Transverse colon (tissue), 4 donors: ENCODE data around the gene AARS2. TPM values are rescaled to one million over a fixed set of nuclear protein-coding genes. Genes with fewer than 3 reads are reported as not detected.

Source experiments
- DNase-seq: peaks from one replicate; pipeline ENCODE4 v3.0.0-alpha.2; 2019
- H3K27ac ChIP-seq, 4 donors: fragments of 200-600 bp; sonication (generic); 2 replicates each; pipeline ENCODE4 v1.5.1; 2016 to 2018; ENCODE audit warnings: inconsistent platforms in 4 of 4
- H3K27me3 ChIP-seq: fragments of 200-600 bp; sonication (generic); 2 replicates; pipeline ENCODE4 v1.5.1; 2017; ENCODE audit warnings: inconsistent platforms
- H3K36me3 ChIP-seq, 4 donors: fragments of 200-600 bp; sonication (generic); 2 replicates each; pipeline ENCODE4 v1.5.1; 2017 to 2019; ENCODE audit warnings: inconsistent platforms in 4 of 4
- H3K4me1 ChIP-seq, 4 donors: fragments of 200-600 bp; sonication (generic); 2 replicates each; pipeline ENCODE4 v1.5.1; 2017 to 2020; ENCODE audit warnings: inconsistent platforms in 4 of 4
- H3K4me3 ChIP-seq, 4 donors: fragments of 200-600 bp; sonication (generic); 1 replicate in 1 of 4; 2 replicates in 3 of 4; pipeline versions ENCODE4 v1.5.1 to v1.6.1; 2017 to 2019; ENCODE audit warnings: inconsistent platforms in 4 of 4
- H3K9me3 ChIP-seq, 2 donors: fragments of 200-600 bp; sonication (generic); 2 replicates each; pipeline ENCODE4 v1.5.1; 2017 to 2019; ENCODE audit warnings: inconsistent platforms in 2 of 2
- CTCF ChIP-seq, 5 experiments: fragments of 200-600 bp in 3 of 5; fragments of 450-650 bp in 2 of 5; sonication (generic) in 3 of 5; IDR thresholded peaks; 1 replicate in 2 of 5; 2 replicates in 3 of 5; pipeline ENCODE4 v1.5.1; 2016 to 2017; ENCODE audit warnings: antibody characterized with exemption in 5 of 5, inconsistent platforms in 3 of 5, mild to moderate bottlenecking in 2 of 5, moderate library complexity in 1 of 5
- EP300 ChIP-seq: sonication (generic); formaldehyde crosslinking; IDR thresholded peaks from one replicate; pipeline ENCODE4 v1.6.1; 2017; ENCODE audit warnings: antibody characterized with exemption, low read depth
- POLR2A ChIP-seq: fragments of 450-650 bp; IDR thresholded peaks from one replicate; pipeline ENCODE4 v1.6.1; 2016; ENCODE audit warnings: antibody characterized with exemption, mild to moderate bottlenecking, moderate library complexity
- POLR2AphosphoS5 ChIP-seq, 3 donors: sonication (generic); formaldehyde crosslinking; IDR thresholded peaks; one replicate each; pipeline ENCODE4 v1.6.1; 2016; ENCODE audit warnings: antibody characterized with exemption in 3 of 3
- WGBS, 2 donors: methylation state at CpG; one replicate each; pipeline ENCODE4 v1.1.5; 2018; ENCODE audit warnings: low coverage in 1 of 2; 5-methylcytosine and 5-hydroxymethylcytosine counted together
- in situ Hi-C, 4 donors: fragments of 200-750 bp; cut with MboI; loops; one replicate each; pipeline versions ENCODE4 v1.15.0 to v1.15.1; 2017; ENCODE audit warnings: low sequenced_read_pairs in 3 of 4, low pct_ligation_motif_present in 1 of 4, low pct_unique_long_range_greater_than_20kb in 1 of 4
- intact Hi-C: fragments of 100-400 bp; cut with DNase I; formaldehyde crosslinking; loops from one replicate; pipeline ENCODE4 v1.15.1; 2023; ENCODE audit warnings: low total_unique reads
- total RNA-seq, 4 donors: library from RNA; depleted of rRNA; stranded (reverse); fragments of >200 nt; gene quantifications; one replicate each; pipeline ENCODE4 v1.1.0, GENCODE V29; 2016

AARS2 gene
- total RNA-seq, 4 donors from 2014 or later = 9.1 to 18.3 (median 14.8) TPM

GRCh38 chr6:44251576-44252524, 61.3 kb downstream of the AARS2 start:
- Histone ChIP-seq H3K36me3 (peaks cover 0 to 61% (median 28%) of the 10 kb centered on the region in 4 donors), H3K27ac (no peak overlapping the region), H3K4me3 (no peak overlapping the region), H3K27me3 (no peaks in the 10 kb centered on the region), H3K4me1 (peaks cover 11 to 35% (median 25%) of the 10 kb centered on the region in 4 donors), H3K9me3 (no peaks in the 10 kb centered on the region)
- TF ChIP-seq EP300 (no peak), CTCF (IDR thresholded peaks at IDR 0.05) (no peak), POLR2A (no peak), POLR2AphosphoS5 (IDR thresholded peaks at IDR 0.05) (no peak)
- 83 to 88% methylated on average over 7 to 14 of the region's 14 CpGs for WGBS, 2 donors
- DNase-seq = no peak
- in situ Hi-C loops (no loop called here), intact Hi-C loops (no loop called here)

- 42 to 73% methylated on average over 1 to 3 of the region's 3 CpGs for WGBS, 2 donors
- no peak overlapping the region for H3K4me3 ChIP-seq
- H3K27me3 ChIP-seq = no peaks in the 10 kb centered on the region
- no peak for DNase-seq
- H3K27ac ChIP-seq = no peak overlapping the region
- peaks cover 0 to 61% (median 28%) of the 10 kb centered on the region in 4 donors for H3K36me3 ChIP-seq
- intact Hi-C loops (no loop called here), in situ Hi-C loops (no loop called here)
- TF ChIP-seq CTCF (IDR thresholded peaks at IDR 0.05) = no peak
- no peak for TF ChIP-seq POLR2A
- TF ChIP-seq POLR2AphosphoS5 (IDR thresholded peaks at IDR 0.05) = no peak
- no peak for TF ChIP-seq EP300
- H3K9me3 ChIP-seq = no peaks in the 10 kb centered on the region
- peaks cover 4 to 27% (median 17%) of the 10 kb centered on the region in 4 donors for H3K4me1 ChIP-seq
Observed at GRCh38 chr6:44250718-44251123, 62.4 kb downstream of the AARS2 start.

- in situ Hi-C loops (no loop called here), intact Hi-C loops (no loop called here)
- Histone ChIP-seq H3K4me3 (no peak overlapping the region), H3K27me3 (no peaks in the 10 kb centered on the region), H3K36me3 (peaks cover 0 to 61% (median 28%) of the 10 kb centered on the region in 4 donors), H3K27ac (no peak overlapping the region), H3K4me1 (peaks cover 4 to 28% (median 17%) of the 10 kb centered on the region in 4 donors), H3K9me3 (no peaks in the 10 kb centered on the region)
- WGBS, 2 donors = 67 to 68% methylated on average over 6 of the region's 6 CpGs
- TF ChIP-seq EP300 = no peak
- no peak for DNase-seq
Observed at GRCh38 chr6:44250067-44250717, 63.0 kb downstream of the AARS2 start.

Other genes with a start within 250 kb of the AARS2 start
- 10 to 100 TPM; 15.5 to 54.6 (median 45.9) TPM for gene MRPL14, start 185.9 kb downstream of the AARS2 start, total RNA-seq
- gene TMEM63B, start 185.8 kb downstream of the AARS2 start, total RNA-seq = 100 to 1,000 TPM in 2 of 4 donors, 10 to 100 TPM in 2; 35.0 to 258 (median 89.4) TPM
- gene CAPN11, start 154.5 kb downstream of the AARS2 start, total RNA-seq = 10 to 100 TPM in 1 of 4 donors, 1 to 10 TPM in 2, not detected in 1; 1.6 to 19.8 (median 4.9) TPM
- under 1 TPM in 1 of 4 donors, not detected in 3; 0.95 TPM for gene MYMX, start 96.4 kb downstream of the AARS2 start, total RNA-seq
- 10 to 100 TPM; 25.1 to 45.2 (median 35.6) TPM for gene SLC29A1, start 89.8 kb downstream of the AARS2 start, total RNA-seq
- 100 to 1,000 TPM; 105 to 371 (median 242) TPM for gene HSP90AB1, start 66.2 kb downstream of the AARS2 start, total RNA-seq
- 10 to 100 TPM in 3 of 4 donors, 1 to 10 TPM in 1; 9.0 to 36.4 (median 22.5) TPM for gene SLC35B2, start 55.8 kb downstream of the AARS2 start, total RNA-seq
- gene NFKBIE, start 47.8 kb downstream of the AARS2 start, total RNA-seq = 10 to 100 TPM in 3 of 4 donors, 1 to 10 TPM in 1; 2.6 to 67.3 (median 19.0) TPM
- gene TMEM151B, start 42.9 kb downstream of the AARS2 start, total RNA-seq = 1 to 10 TPM in 2 of 4 donors, under 1 TPM in 2; 0.14 to 3.8 (median 1.7) TPM
- gene SPATS1, start 29.3 kb upstream of the AARS2 start, total RNA-seq = not detected
- 10 to 100 TPM in 3 of 4 donors, 1 to 10 TPM in 1; 8.2 to 49.6 (median 15.2) TPM for gene CDC5L, start 74.4 kb upstream of the AARS2 start, total RNA-seq